K562 treated with DMSO at 1 percent for 4 hours (cell line): ENCODE results near the gene TMOD4. TPM values are rescaled to one million over a fixed set of nuclear protein-coding genes. Genes with fewer than 3 reads are reported as not detected.

Experiments used
- total RNA-seq: library from RNA; unstranded; fragments of 300-600 nt; gene quantifications from 2 replicates; pipeline ENCODE4 v1.2.3, GENCODE V29; 2022; ENCODE audit not compliant: insufficient read depth

Gene TMOD4
- total RNA-seq = 3.8 TPM in 1 of 2 replicates, not detected in the other

GRCh38 chr1:151175863-151176262 lies at the start of gene TMOD4:
Gene TMOD4, minus strand, starts transcription at chr1:151175981. Its CDS starts 1,106 bp downstream, at chr1:151174875.

GRCh38 chr1:151198254-151199127 lies 22.7 kb upstream of the TMOD4 start, which contains the start of gene PIP5K1A:
Gene PIP5K1A, plus strand, starts transcription at chr1:151198552. Its CDS starts 445 bp downstream, at chr1:151198997.

GRCh38 chr1:151189637-151190445 lies 14.1 kb upstream of the TMOD4 start, which contains the start of gene VPS72:
Gene VPS72, minus strand, starts transcription at chr1:151190197. Its CDS starts 76 bp downstream, at chr1:151190121.

GRCh38 chr1:151165738-151166504 lies 9.9 kb downstream of the TMOD4 start, which contains the start of the genes LYSMD1 and SCNM1:
Gene LYSMD1, minus strand, starts transcription at chr1:151165902. Its CDS starts 644 bp downstream, at chr1:151165258.
Gene SCNM1, plus strand, starts transcription at chr1:151166144. Its CDS starts 9 bp downstream, at chr1:151166153.

GRCh38 chr1:151156515-151156819 lies 19.3 kb downstream of the TMOD4 start, which contains the start of gene TNFAIP8L2:
Gene TNFAIP8L2, plus strand, starts transcription at chr1:151156649. Its CDS starts 2,049 bp downstream, at chr1:151158698.

GRCh38 chr1:151146412-151147131 lies 29.2 kb downstream of the TMOD4 start, which contains the start of gene SEMA6C:
Gene SEMA6C, minus strand, starts transcription at chr1:151146631. Its CDS starts 4,010 bp downstream, at chr1:151142621.

Other genes with a start within 250 kb of the TMOD4 start
- 12.7 and 16.5 TPM in 2 replicates for gene SETDB1, start 249.6 kb downstream of the TMOD4 start, total RNA-seq
- gene CERS2, start 201.1 kb downstream of the TMOD4 start, total RNA-seq = 178 and 212 TPM in 2 replicates
- 1.9 and 2.9 TPM in 2 replicates for gene ANXA9, start 193.7 kb downstream of the TMOD4 start, total RNA-seq
- gene MINDY1, start 169.1 kb downstream of the TMOD4 start, total RNA-seq = 8.5 and 11.2 TPM in 2 replicates
- 9.7 and 13.9 TPM in 2 replicates for gene PRUNE1, start 167.5 kb downstream of the TMOD4 start, total RNA-seq
- gene BNIPL, start 139.4 kb downstream of the TMOD4 start, total RNA-seq = 0.73 and 2.2 TPM in 2 replicates
- 2.8 and 3.7 TPM in 2 replicates for gene C1orf56, start 128.2 kb downstream of the TMOD4 start, total RNA-seq
- gene CDC42SE1, start 116.4 kb downstream of the TMOD4 start, total RNA-seq = 37.7 and 44.2 TPM in 2 replicates
- 6.1 TPM in 2 replicates for gene MLLT11, start 115.6 kb downstream of the TMOD4 start, total RNA-seq
- 3.3 and 5.0 TPM in 2 replicates for gene GABPB2, start 105.2 kb downstream of the TMOD4 start, total RNA-seq
- 2.6 and 4.4 TPM in 2 replicates for gene SEMA6C, start 29.4 kb downstream of the TMOD4 start, total RNA-seq
- gene TNFAIP8L2, start 19.3 kb downstream of the TMOD4 start, total RNA-seq = not detected in 2 replicates
- 1.6 and 3.4 TPM in 2 replicates for gene LYSMD1, start 10.1 kb downstream of the TMOD4 start, total RNA-seq
- 37.1 and 44.6 TPM in 2 replicates for gene SCNM1, start 9.8 kb downstream of the TMOD4 start, total RNA-seq
- gene VPS72, start 14.2 kb upstream of the TMOD4 start, total RNA-seq = 58.4 and 60.6 TPM in 2 replicates
- 17.1 and 23.3 TPM in 2 replicates for gene PIP5K1A, start 22.6 kb upstream of the TMOD4 start, total RNA-seq
- gene PSMD4, start 78.8 kb upstream of the TMOD4 start, total RNA-seq = 281 and 328 TPM in 2 replicates
- gene ZNF687, start 106.3 kb upstream of the TMOD4 start, total RNA-seq = 32.1 and 35.0 TPM in 2 replicates
- 45.5 and 52.6 TPM in 2 replicates for gene PI4KB, start 151.4 kb upstream of the TMOD4 start, total RNA-seq
- 16.9 TPM in 2 replicates for gene RFX5, start 171.3 kb upstream of the TMOD4 start, total RNA-seq
- gene SELENBP1, start 196.7 kb upstream of the TMOD4 start, total RNA-seq = 38.9 and 48.8 TPM in 2 replicates
- gene PSMB4, start 223.6 kb upstream of the TMOD4 start, total RNA-seq = 440 and 455 TPM in 2 replicates